MM.1S (cell line): ENCODE data around the gene AMZ2.
"Not testable (repeated sequence)": the region's sequence is repeated elsewhere in the genome, so short reads cannot be mapped to it uniquely, and the experiment has no call there.

Experiments used
- EZH2 ChIP-seq: fragments of 300-600 bp; sonication (generic); optimal IDR thresholded peaks from 2 replicates; pipeline ENCODE3; 2017; ENCODE audit warnings: low read depth, mild to moderate bottlenecking, antibody characterized with exemption, low read length, mixed read lengths
- EZH2phosphoT487 ChIP-seq: fragments of 300-600 bp; sonication (generic); IDR thresholded peaks from 2 replicates; pipeline ENCODE4 v1.6.1; 2018; ENCODE audit warnings: antibody characterized with exemption, low read length
- TF ChIP-seq, protein P1 (sequence below): fragments of 300-600 bp; sonication (generic); IDR thresholded peaks from 2 replicates; pipeline ENCODE4 v1.5.1; 2016; ENCODE audit warnings: antibody characterized with exemption, low read length, mixed read lengths

DNA sequence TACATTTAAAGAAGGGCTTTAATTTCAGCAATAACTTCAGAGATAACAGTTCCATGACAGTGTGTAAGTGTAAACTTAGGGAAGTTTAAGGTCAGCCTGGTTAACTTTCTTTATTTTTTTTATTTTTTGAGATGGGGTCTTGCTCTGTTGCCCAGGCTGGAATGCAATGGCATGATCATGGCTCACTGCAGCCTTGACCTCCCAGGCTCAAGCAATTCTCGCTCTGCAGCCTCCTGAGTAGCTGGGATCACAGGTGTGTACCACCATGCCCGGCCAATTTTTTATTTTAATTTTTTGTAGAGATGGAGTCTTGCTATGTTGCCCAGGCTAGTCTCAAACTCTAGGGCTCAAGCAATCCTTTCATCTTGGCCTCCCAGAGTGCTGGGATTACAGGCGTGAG, 28.5 kb downstream of the AMZ2 start:
- not testable (repeated sequence) for TF ChIP-seq EZH2, EZH2phosphoT487
- TF ChIP-seq, protein P1, sequence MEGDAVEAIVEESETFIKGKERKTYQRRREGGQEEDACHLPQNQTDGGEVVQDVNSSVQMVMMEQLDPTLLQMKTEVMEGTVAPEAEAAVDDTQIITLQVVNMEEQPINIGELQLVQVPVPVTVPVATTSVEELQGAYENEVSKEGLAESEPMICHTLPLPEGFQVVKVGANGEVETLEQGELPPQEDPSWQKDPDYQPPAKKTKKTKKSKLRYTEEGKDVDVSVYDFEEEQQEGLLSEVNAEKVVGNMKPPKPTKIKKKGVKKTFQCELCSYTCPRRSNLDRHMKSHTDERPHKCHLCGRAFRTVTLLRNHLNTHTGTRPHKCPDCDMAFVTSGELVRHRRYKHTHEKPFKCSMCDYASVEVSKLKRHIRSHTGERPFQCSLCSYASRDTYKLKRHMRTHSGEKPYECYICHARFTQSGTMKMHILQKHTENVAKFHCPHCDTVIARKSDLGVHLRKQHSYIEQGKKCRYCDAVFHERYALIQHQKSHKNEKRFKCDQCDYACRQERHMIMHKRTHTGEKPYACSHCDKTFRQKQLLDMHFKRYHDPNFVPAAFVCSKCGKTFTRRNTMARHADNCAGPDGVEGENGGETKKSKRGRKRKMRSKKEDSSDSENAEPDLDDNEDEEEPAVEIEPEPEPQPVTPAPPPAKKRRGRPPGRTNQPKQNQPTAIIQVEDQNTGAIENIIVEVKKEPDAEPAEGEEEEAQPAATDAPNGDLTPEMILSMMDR: not testable (repeated sequence)
